CD4-positive, CD25-positive, alpha-beta regulatory T cell (primary cell): ENCODE results near the gene AUTS2. TPM values are rescaled to one million over a fixed set of nuclear protein-coding genes. Genes with fewer than 3 reads are reported as not detected.
"Not testable (repeated sequence)": the region's sequence is repeated elsewhere in the genome, so short reads cannot be mapped to it uniquely, and the experiment has no call there.

ENCODE experiments used
- ATAC-seq, 2 donors: fragments of 150-1000 bp; cut with Tn5 transposase; one replicate each; pipeline ENCODE4 v1.10.0; 2021; ENCODE audit warnings: low read depth in 2 of 2, moderate number of reproducible peaks in 2 of 2, moderate library complexity in 1 of 2
- DNase-seq, 3 donors: peaks; one replicate each; pipeline versions ENCODE4 v3.0.0 to v3.0.0-alpha.2; 2012 to 2022; ENCODE audit warnings: mixed read lengths in 1 of 3
- H3K27ac ChIP-seq: one replicate; pipeline ENCODE4 v1.7.0; 2013; ENCODE audit warnings: mild to moderate bottlenecking, low read length; ENCODE audit not compliant: insufficient read depth, poor library complexity, severe bottlenecking
- H3K27me3 ChIP-seq: one replicate; pipeline ENCODE4 v1.7.0; 2013; ENCODE audit warnings: low read length; ENCODE audit not compliant: control insufficient read depth, insufficient read depth
- H3K36me3 ChIP-seq: one replicate; pipeline ENCODE4 v1.7.0; 2013; ENCODE audit warnings: mild to moderate bottlenecking, low read length, moderate library complexity; ENCODE audit not compliant: control insufficient read depth, insufficient read depth
- H3K4me1 ChIP-seq: 2 replicates; pipeline ENCODE4 v1.7.0; 2013; ENCODE audit warnings: mild to moderate bottlenecking, low read length; ENCODE audit not compliant: insufficient read depth, control insufficient read depth, poor library complexity, severe bottlenecking
- H3K4me3 ChIP-seq: one replicate; pipeline ENCODE4 v1.7.0; 2013; ENCODE audit warnings: low read depth, mild to moderate bottlenecking, low read length, moderate library complexity
- H3K9me3 ChIP-seq, 2 experiments: 1 replicate in 1 of 2; 2 replicates in 1 of 2; pipeline ENCODE4 v1.7.0; 2013; ENCODE audit warnings: low read length in 2 of 2, mild to moderate bottlenecking in 1 of 2, moderate library complexity in 1 of 2; ENCODE audit not compliant: control insufficient read depth in 2 of 2
- H3K27ac Mint-ChIP-seq, 3 donors: one replicate each; pipeline ENCODE4 v1.8.0; 2020 to 2022; ENCODE audit warnings: mild to moderate bottlenecking in 3 of 3, mixed read lengths in 3 of 3, moderate library complexity in 2 of 3
- H3K27me3 Mint-ChIP-seq: one replicate; pipeline ENCODE4 v1.8.0; 2022; ENCODE audit warnings: mild to moderate bottlenecking, mixed read lengths
- H3K36me3 Mint-ChIP-seq: one replicate; pipeline ENCODE4 v1.8.0; 2020; ENCODE audit warnings: mixed read lengths
- H3K4me1 Mint-ChIP-seq, 4 donors: one replicate each; pipeline ENCODE4 v1.8.0; 2020 to 2022; ENCODE audit warnings: mixed read lengths in 4 of 4, mild to moderate bottlenecking in 1 of 4
- H3K4me3 Mint-ChIP-seq, 4 donors: one replicate each; pipeline ENCODE4 v1.8.0; 2020 to 2022; ENCODE audit warnings: mild to moderate bottlenecking in 4 of 4, mixed read lengths in 4 of 4, moderate library complexity in 3 of 4
- H3K9me3 Mint-ChIP-seq, 7 donors: one replicate each; pipeline ENCODE4 v1.8.0; 2020 to 2022; ENCODE audit warnings: mixed read lengths in 7 of 7, mild to moderate bottlenecking in 3 of 7, moderate library complexity in 2 of 7
- polyA plus RNA-seq, 4 donors: library from polyadenylated mRNA; unstranded; fragments of 300-500 nt; fragmentation: Illumina TruSeq; gene quantifications; one replicate each; pipeline ENCODE4 v1.2.3, GENCODE V29; 2021
- total RNA-seq: library from RNA; stranded (reverse); gene quantifications from one replicate; pipeline ENCODE4 v1.2.3, GENCODE V29; 2022

The AUTS2 gene
- total and polyA plus RNA-seq, 5 donors from 2014 or later, result 0.47 to 32.4 (median 0.74) TPM

DNA sequence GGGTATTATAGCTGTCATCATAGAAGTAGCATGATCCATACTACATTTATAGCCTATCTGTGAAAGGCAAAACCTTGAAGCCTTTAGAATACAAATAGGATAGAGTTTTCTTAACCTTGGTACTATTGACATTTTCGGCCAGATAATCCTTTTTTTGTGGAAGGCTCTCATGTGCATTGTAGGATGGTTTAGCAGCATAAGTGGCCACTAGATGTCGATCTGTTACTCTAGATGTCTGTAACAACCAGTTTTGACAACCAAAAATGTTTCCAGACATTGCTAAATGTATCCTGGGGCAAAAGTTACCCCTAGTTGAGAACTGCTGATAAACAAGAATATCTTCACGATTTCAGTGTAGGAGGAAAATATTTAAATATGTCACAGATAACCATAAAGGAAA is 1214.2 kb downstream of the AUTS2 start:
- Histone ChIP-seq H3K36me3 (no peaks in the 10 kb centered on the region), H3K4me3 (no peak overlapping the region), H3K4me1 (no peaks in the 10 kb centered on the region), H3K27ac (no peak overlapping the region), H3K9me3 (no peaks in the 10 kb centered on the region), H3K27me3 (no peaks in the 10 kb centered on the region)
- H3K9me3 Mint-ChIP-seq, result peaks cover 2 to 14% (median 5%) of the 10 kb centered on the region in 7 donors
- no peak overlapping the region for H3K27ac Mint-ChIP-seq
- ATAC-seq, result no peak
- no peaks in the 10 kb centered on the region for H3K4me1 Mint-ChIP-seq
- no peak for DNase-seq
- H3K27me3 Mint-ChIP-seq, result no peaks in the 10 kb centered on the region
- no peaks in the 10 kb centered on the region for H3K36me3 Mint-ChIP-seq
- H3K4me3 Mint-ChIP-seq, result no peak overlapping the region

DNA sequence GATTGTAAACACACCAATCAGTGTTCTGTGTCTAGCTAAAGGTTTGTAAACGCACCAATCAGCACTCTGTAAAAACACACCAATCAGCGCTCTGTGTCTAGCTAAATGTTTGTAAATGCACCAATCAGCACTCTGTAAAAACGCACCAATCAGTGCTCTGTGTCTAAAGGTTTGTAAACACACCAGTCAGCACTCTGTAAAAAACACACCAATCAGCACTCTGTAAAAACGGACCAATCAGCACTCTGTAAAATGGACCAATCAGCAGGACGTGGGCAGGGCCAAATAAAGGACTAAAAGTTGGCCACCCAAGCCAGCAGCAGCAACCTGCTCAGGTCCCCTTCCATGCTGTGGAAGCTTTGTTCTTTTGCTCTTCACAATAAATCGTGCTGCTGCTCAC is 1224.2 kb downstream of the AUTS2 start:
- H3K4me3 ChIP-seq, H3K36me3 ChIP-seq, H3K27ac Mint-ChIP-seq, H3K36me3 Mint-ChIP-seq, H3K9me3 ChIP-seq, H3K4me1 ChIP-seq, H3K27me3 ChIP-seq, DNase-seq, ATAC-seq, H3K4me1 Mint-ChIP-seq, H3K4me3 Mint-ChIP-seq, H3K27ac ChIP-seq, H3K27me3 Mint-ChIP-seq: not testable (repeated sequence)
- peaks cover 2 to 37% (median 10%) of the 10 kb centered on the region in 7 donors for H3K9me3 Mint-ChIP-seq

DNA sequence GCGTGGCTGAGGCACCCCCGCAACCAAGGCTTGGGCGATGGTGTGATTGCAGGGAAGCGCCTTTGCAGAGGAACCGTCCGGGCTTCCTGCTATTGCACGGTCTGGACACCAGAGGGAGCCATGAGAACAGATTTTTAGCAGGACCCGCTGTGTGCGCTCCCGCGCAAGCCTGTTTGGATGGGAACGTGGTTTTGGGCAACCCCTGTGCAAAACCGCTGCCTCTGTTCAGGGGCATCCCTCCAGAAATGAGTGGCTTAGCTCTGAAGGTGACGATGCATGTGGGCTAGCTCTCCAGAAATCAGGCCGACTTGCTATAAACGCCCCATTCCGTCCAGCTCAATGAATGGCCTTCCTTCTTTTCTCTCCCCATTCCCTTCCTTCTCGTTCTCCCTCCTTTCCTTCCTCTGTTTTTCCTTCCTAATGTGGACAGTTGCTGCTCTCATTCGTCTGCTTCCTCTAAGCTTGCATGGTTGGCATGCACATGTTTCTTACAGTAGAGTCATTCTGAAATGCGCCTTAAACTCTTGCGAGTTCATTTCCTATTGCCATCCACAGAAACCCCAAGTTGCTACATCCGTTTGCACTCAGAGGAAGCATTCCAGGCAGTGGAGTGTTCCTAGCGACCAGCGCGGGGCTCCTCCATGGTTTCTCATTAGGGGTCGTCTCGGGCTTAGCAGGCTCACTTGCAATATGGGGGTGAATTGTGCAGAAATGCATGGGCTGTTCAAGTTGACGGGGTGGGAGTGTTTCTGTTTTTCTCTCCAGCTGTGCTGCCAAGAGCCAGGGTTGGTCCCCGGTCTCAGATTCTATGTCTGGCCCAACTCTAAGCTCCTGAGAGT is 1231.2 kb downstream of the AUTS2 start:
- Mint-ChIP-seq H3K9me3 (peaks cover 0 to 5% (median 0%) of the 10 kb centered on the region in 7 donors), H3K27ac (no peak overlapping the region), H3K36me3 (no peaks in the 10 kb centered on the region), H3K4me3 (no peak overlapping the region), H3K4me1 (peaks cover 0 to 11% (median 2%) of the 10 kb centered on the region in 4 donors), H3K27me3 (no peaks in the 10 kb centered on the region)
- ATAC-seq, result peak; percentile 39 to 47
- no peaks in the 10 kb centered on the region for H3K4me1 ChIP-seq
- peak in 2 of 3 donors; percentile 9 to 30 for DNase-seq
- peak overlapping the region; percentile 13 for H3K4me3 ChIP-seq
- no peaks in the 10 kb centered on the region for H3K9me3 ChIP-seq
- no peaks in the 10 kb centered on the region for H3K27me3 ChIP-seq
- no peak overlapping the region for H3K27ac ChIP-seq
- H3K36me3 ChIP-seq, result no peaks in the 10 kb centered on the region

DNA sequence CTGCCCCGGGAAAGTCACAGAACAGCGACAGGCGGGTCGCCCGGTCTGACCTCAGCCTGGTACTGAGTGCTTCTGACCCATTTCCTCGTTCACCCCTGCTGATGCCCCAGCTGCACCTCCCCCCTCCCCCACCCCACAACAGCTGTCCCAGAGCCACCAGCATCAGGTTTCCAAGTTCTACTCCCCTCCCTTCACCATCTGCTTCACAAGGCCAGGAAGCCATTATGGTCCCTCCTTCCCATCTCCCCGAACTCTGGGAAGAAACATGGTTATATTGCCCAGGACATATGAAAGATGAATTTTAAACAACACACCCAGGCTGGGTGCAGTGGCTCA is 1231.8 kb downstream of the AUTS2 start:
- H3K4me1 Mint-ChIP-seq, result peaks cover 0 to 11% (median 2%) of the 10 kb centered on the region in 4 donors
- H3K27me3 ChIP-seq, result no peaks in the 10 kb centered on the region
- no peak overlapping the region for H3K4me3 ChIP-seq
- H3K27ac Mint-ChIP-seq, result no peak overlapping the region
- H3K27me3 Mint-ChIP-seq, result no peaks in the 10 kb centered on the region
- ATAC-seq (no peak), DNase-seq (no peak)
- H3K9me3 Mint-ChIP-seq, result peaks cover 0 to 5% (median 0%) of the 10 kb centered on the region in 7 donors
- H3K27ac ChIP-seq, result no peak overlapping the region
- no peaks in the 10 kb centered on the region for H3K9me3 ChIP-seq
- H3K36me3 Mint-ChIP-seq, result no peaks in the 10 kb centered on the region
- no peaks in the 10 kb centered on the region for H3K4me1 ChIP-seq
- no peak overlapping the region for H3K4me3 Mint-ChIP-seq
- H3K36me3 ChIP-seq, result no peaks in the 10 kb centered on the region

DNA sequence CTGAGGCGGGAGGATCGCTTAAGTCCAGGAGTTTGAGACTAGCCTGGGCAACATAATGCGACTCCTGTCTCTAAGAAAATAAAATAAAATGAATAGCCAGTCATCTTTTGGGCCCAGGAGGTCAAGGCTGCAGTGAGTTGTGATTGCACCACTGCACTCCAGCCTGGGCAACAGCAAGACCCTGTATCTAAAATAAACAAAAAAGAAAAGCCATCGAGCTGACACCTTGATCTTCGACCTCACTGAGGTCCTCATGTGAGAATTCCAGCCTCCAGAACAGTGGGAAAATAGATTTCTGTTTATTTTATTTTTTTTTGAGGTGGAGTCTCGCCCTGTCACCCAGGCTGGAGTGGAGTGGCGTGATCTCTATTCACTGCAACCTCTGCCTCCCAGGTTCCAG is 1232.2 kb downstream of the AUTS2 start:
- DNase-seq (no peak), ATAC-seq (no peak)
- Mint-ChIP-seq H3K4me3 (no peak overlapping the region), H3K9me3 (peaks cover 0 to 5% (median 0%) of the 10 kb centered on the region in 7 donors), H3K27ac (no peak overlapping the region), H3K4me1 (peaks cover 0 to 11% (median 2%) of the 10 kb centered on the region in 4 donors), H3K36me3 (no peaks in the 10 kb centered on the region), H3K27me3 (no peaks in the 10 kb centered on the region)
- Histone ChIP-seq H3K4me1 (no peaks in the 10 kb centered on the region), H3K27ac (no peak overlapping the region), H3K9me3 (no peaks in the 10 kb centered on the region), H3K36me3 (no peaks in the 10 kb centered on the region), H3K27me3 (no peaks in the 10 kb centered on the region), H3K4me3 (no peak overlapping the region)

DNA sequence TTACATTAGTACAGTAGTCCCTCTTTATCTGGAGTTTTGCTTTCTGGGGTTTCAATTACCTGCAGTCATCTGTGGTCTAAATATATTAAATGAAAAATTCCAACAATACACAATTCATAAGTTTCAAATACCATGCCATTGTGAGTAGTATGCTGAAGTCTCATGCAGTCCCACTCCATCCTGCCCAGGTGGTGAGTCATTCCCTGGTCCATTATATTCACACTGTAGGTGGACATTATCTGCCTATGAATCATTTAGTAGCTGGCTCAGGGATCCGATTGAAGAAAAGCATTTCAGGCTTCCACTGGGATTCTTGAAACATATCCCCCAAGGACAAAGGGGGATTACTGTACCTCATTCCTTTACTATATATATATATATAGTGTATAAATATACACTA is 1235.5 kb downstream of the AUTS2 start:
- Mint-ChIP-seq H3K27me3 (no peaks in the 10 kb centered on the region), H3K4me3 (no peak overlapping the region)

DNA sequence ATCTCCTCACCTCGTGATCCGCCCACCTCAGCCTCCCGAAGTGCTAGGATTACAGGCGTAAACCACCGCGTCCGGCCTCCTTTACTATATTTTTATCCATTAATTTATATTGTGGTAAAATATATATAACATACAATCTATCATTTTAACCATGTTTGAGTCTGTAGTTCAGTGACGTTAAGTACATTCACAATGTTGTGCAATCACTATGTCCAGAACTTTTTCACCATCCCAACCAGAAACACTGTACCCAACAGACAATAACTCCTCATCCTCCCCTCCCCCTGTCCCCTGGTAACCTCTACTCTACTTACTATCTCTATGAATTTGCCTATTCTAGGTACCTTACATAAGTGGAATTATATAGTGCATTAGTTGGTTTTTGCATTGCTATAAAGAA is 1236.1 kb downstream of the AUTS2 start:
- Mint-ChIP-seq H3K4me3 (no peak overlapping the region), H3K27ac (no peak overlapping the region), H3K9me3 (peaks cover 0 to 3% (median 0%) of the 10 kb centered on the region in 7 donors), H3K27me3 (no peaks in the 10 kb centered on the region), H3K4me1 (peaks cover 0 to 8% (median 1%) of the 10 kb centered on the region in 4 donors), H3K36me3 (no peaks in the 10 kb centered on the region)
- ATAC-seq (no peak), DNase-seq (no peak)
- no peaks in the 10 kb centered on the region for H3K4me1 ChIP-seq
- no peaks in the 10 kb centered on the region for H3K27me3 ChIP-seq
- H3K4me3 ChIP-seq, result no peak overlapping the region
- no peak overlapping the region for H3K27ac ChIP-seq
- no peaks in the 10 kb centered on the region for H3K9me3 ChIP-seq
- H3K36me3 ChIP-seq, result no peaks in the 10 kb centered on the region

More for the DNA sequence above, 1235.5 kb downstream of the AUTS2 start:
- no peak for ATAC-seq
- no peaks in the 10 kb centered on the region for H3K36me3 Mint-ChIP-seq
- Histone ChIP-seq H3K36me3 (no peaks in the 10 kb centered on the region), H3K27ac (no peak overlapping the region), H3K27me3 (no peaks in the 10 kb centered on the region), H3K4me3 (no peak overlapping the region), H3K4me1 (no peaks in the 10 kb centered on the region), H3K9me3 (no peaks in the 10 kb centered on the region)
- no peak overlapping the region for H3K27ac Mint-ChIP-seq
- H3K9me3 Mint-ChIP-seq, result peaks cover 0 to 3% (median 0%) of the 10 kb centered on the region in 7 donors
- DNase-seq, result no peak
- peaks cover 0 to 11% (median 2%) of the 10 kb centered on the region in 4 donors for H3K4me1 Mint-ChIP-seq

DNA sequence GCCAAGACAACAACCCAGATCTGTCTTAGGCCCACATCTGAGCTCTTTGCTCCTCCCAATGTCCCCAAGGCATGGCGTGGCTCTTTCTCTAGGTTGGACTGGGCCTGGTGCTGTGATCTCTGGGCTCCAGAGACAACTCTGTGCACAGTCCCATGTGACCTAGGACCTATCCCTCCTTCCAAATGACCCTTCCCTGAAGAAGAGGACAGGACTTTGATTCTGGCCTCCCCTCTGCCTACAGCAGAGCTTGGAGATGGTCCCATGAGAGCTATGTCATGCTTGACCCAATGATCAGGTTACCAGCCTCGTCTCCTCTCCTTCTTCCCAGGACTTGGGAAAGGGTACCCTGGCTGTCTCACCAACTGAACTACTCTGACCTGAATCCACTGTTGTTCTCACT is 1237.4 kb downstream of the AUTS2 start:
- H3K27me3 ChIP-seq, result no peaks in the 10 kb centered on the region
- H3K4me1 ChIP-seq, result no peaks in the 10 kb centered on the region
- no peaks in the 10 kb centered on the region for H3K9me3 ChIP-seq
- Mint-ChIP-seq H3K27me3 (no peaks in the 10 kb centered on the region), H3K9me3 (peaks cover 0 to 10% (median 0%) of the 10 kb centered on the region in 7 donors), H3K27ac (no peak overlapping the region), H3K36me3 (no peaks in the 10 kb centered on the region), H3K4me3 (no peak overlapping the region), H3K4me1 (no peaks in the 10 kb centered on the region)
- no peak for ATAC-seq
- no peak for DNase-seq
- H3K36me3 ChIP-seq, result no peaks in the 10 kb centered on the region
- no peak overlapping the region for H3K27ac ChIP-seq
- no peak overlapping the region for H3K4me3 ChIP-seq
